Measurements from ENCODE around the gene WSB1. TPM values are rescaled to one million over a fixed set of nuclear protein-coding genes. Genes with fewer than 3 reads are reported as not detected.
A peak's percentile ranks its signal among the peaks of the same experiment; 100 is the strongest.

WSB1 gene
- total and polyA plus RNA-seq, 10 of the 15 experiments (the other 5 are each of a cell fraction or from before 2014, with no cell fraction given), result 26.6 to 458 (median 101) TPM

DNA sequence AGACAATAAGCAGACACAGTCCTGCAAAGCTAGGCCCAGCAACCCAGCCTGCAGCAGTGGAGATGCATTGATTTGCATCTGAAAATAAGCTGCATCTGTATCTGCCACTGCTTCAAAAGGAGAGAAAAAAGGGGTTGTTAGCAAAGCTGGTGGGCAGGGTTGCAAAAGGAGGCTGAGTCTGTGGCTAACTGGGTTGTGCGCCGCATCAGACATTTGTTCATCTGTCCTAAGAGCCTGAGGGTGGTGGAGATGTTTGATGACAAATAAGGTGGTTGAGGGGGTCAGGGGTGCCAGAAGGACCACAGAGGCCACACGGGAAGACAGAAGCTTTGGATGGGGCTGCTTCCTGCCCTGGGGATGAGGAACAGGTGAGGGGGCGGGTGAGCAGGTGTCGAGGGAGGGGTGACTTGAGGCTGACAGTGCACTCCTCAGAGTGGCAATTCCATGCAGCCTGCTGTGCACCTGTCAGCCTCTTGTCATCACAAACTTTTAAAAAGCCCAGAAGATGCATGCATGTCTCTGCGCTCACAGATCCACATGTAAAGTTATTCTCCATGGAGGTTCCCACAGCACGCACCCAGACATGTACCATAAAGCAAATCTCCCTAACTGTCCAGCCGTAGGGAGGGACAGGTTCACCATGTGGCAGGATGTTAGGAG lies 35.4 kb downstream of the WSB1 start (continued):
- no peak for TF ChIP-seq CHD1 (IDR thresholded peaks at IDR 0.05; ENCODE audit: low read depth, low read length)
- no peak for TF ChIP-seq ZZZ3 (IDR thresholded peaks at IDR 0.05; ENCODE audit: control insufficient read depth, insufficient read length, low read depth)

DNA sequence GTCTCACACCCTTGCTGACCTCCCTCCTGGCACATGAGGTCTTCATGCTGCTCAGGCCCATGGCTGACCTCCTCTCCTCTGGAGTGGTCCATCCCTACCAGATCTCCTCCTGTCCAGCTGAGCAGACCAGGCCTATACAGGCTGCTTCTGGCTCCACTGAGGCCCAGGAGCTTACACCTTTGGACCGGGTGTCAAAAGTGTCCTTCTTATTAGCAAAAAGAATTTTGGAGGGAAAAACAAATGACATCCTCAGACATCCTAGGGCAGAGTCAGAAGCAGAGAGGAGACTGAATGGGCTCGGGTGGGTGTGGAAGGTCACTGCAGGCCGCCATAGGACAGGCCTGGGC lies 38.1 kb downstream of the WSB1 start:
- Histone ChIP-seq H2AFZ (ENCODE audit: control insufficient read depth, low read depth, low read length) (no peak overlapping the region), H3K79me2 (ENCODE audit: control insufficient read depth, insufficient read depth, low read length) (no peaks in the 10 kb centered on the region), H4K20me1 (ENCODE audit: control insufficient read depth, insufficient read depth) (no peaks in the 10 kb centered on the region), H3K36me3 (ENCODE audit: control insufficient read depth in 2 of 2, insufficient read depth in 2 of 2, low read length in 1 of 2) (no peaks in the 10 kb centered on the region), H3K4me2 (ENCODE audit: control insufficient read depth, insufficient read depth) (peak overlapping the region; percentile 98), H3K4me1 (ENCODE audit: control insufficient read depth, insufficient read depth, low read length) (peaks cover 16% of the 10 kb centered on the region), H3K4me3 (no peak overlapping the region), H3K27me3 (replicated peaks in 1 of 2; ENCODE audit: control insufficient read depth in 2 of 2, insufficient read depth in 2 of 2, low read length in 1 of 2) (no peaks in the 10 kb centered on the region), H3K27ac (ENCODE audit: control insufficient read depth, insufficient read depth) (0 out of 2 replicates have a peak overlapping the region, but pooled peaks have one; percentile 10), H3K9me3 (replicated peaks; ENCODE audit: control insufficient read depth, insufficient read depth, low read length) (no peaks in the 10 kb centered on the region), H3K9ac (ENCODE audit: control insufficient read depth, insufficient read depth, low read length) (no peak overlapping the region; the same call in 1 of the 2 replicates)
- FAIRE-seq (no peak), DNase-seq (ENCODE audit: low read depth, low spot score) (no peak), ATAC-seq (no peak)
- 47% methylated on average over 3 of the region's 3 CpGs for WGBS (ENCODE audit: insufficient coverage, insufficient replicate concordance, low lambda C conversion rate, missing lambda C conversion rate)
- intact Hi-C loops (cut with micrococcal nuclease; ENCODE audit: unreplicated experiment), result loop anchor here (1.0 to 2.0 kb wide), 5 partner anchors 21 to 115 kb away; partner anchors contain the start of gene WSB1
- in situ Hi-C loops (cut with MboI), result loop anchor here (5.0 kb wide), 1 partner anchor 35 kb away; no protein-coding TSS in a partner anchor
- ChIA-PET RAD21 (ENCODE audit: unreplicated experiment) (interaction anchor here (1.2 to 5.2 kb wide), 3 partner anchors 86 to 114 kb away, joined by 6 to 156 read pairs (median 13); no protein-coding TSS in a partner anchor), POLR2A (interaction anchor here (1.0 kb wide), 1 partner anchor 125 kb away, joined by 3 read pairs; no protein-coding TSS in a partner anchor), SMC1A (ENCODE audit: uncharacterized antibody, unreplicated experiment) (interaction anchor here (1.2 to 4.0 kb wide), 4 partner anchors 12 to 95 kb away, joined by 3 to 77 read pairs (median 8); partner anchors contain the start of gene WSB1), CTCF (interaction anchor here (1.4 to 5.4 kb wide), 5 partner anchors 17 to 99 kb away, joined by 3 to 96 read pairs (median 45); no protein-coding TSS in a partner anchor)
- no TSS peak for BruUV-seq (replicated peaks)
- peak; percentile 50; the same call in 1 of the 2 replicates for TF ChIP-seq RB1 (IDR thresholded peaks at IDR 0.05; ENCODE audit: borderline replicate concordance)
- TF ChIP-seq, protein P1, sequence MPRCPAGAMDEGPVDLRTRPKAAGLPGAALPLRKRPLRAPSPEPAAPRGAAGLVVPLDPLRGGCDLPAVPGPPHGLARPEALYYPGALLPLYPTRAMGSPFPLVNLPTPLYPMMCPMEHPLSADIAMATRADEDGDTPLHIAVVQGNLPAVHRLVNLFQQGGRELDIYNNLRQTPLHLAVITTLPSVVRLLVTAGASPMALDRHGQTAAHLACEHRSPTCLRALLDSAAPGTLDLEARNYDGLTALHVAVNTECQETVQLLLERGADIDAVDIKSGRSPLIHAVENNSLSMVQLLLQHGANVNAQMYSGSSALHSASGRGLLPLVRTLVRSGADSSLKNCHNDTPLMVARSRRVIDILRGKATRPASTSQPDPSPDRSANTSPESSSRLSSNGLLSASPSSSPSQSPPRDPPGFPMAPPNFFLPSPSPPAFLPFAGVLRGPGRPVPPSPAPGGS (IDR thresholded peaks at IDR 0.05; ENCODE audit: borderline replicate concordance, insufficient read depth, low read depth, low read length, poor library complexity, severe bottlenecking), result no peak
- TF ChIP-seq YY1 (IDR thresholded peaks at IDR 0.05; ENCODE audit: low read depth, low read length), result no peak
- no peak for TF ChIP-seq DPF2 (IDR thresholded peaks at IDR 0.05)

Measured in GM12878 (cell line).